TTC549 (cell line): ENCODE results near the gene RBM23.
"Not testable (repeated sequence)": the region's sequence is repeated elsewhere in the genome, so short reads cannot be mapped to it uniquely, and the experiment has no call there.

ENCODE experiments used
- FAIRE-seq: peaks from 2 replicates; lab custom pipeline; 2012; peaks lifted over from hg19 to GRCh38; lab: Jason Lieb, UNC

The RBM23 gene

DNA sequence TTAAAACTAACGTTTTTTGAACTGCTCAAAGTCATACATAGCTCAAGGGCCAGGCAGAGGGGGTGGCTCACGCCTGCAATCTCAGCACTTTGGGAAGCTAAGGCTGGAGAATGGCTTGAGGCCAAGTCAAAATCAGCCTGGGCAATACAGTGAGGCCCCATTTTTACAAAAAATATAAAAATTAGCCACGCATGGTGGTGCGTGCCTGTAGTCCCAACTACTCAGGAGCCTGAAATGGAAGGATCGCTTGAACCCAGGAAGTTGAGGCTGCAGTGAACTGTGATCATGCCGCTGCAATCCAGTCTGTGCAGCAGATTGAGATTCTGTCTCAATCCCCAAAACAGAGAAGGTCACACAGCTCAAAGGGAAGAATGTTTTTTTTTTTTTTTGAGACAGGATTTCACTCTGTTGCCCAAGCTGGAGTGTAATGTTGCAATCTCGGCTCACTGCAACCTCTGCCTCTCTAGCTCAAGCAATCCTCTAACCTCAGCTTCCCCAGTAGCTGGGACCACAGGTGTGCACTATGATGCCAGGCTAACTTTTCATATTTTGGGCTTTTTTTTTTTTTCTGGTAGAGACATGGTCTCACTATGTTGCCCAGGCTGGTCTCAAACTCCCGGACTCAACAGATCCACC lies 2.9 kb downstream of the RBM23 start:
- no peak for FAIRE-seq

DNA sequence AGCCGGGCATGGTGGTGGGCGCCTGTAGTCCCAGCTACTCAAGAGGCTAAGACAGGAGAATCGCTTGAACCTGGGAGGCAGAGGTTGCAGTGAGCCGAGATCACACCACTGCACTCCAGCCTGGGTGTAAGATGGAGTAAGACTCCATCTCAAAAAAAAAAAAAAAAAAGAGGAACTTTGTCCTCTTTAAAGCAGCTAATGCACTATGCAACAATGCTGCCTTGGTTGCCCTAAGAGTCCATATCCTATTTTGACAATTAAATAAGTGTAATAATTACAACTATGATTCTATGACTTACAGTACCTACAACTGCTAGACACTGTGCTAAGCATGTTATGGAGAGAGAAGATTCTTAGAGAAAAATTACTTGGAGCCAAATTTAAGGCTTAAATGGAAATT lies 4.1 kb downstream of the RBM23 start:
- not testable (repeated sequence) for FAIRE-seq

DNA sequence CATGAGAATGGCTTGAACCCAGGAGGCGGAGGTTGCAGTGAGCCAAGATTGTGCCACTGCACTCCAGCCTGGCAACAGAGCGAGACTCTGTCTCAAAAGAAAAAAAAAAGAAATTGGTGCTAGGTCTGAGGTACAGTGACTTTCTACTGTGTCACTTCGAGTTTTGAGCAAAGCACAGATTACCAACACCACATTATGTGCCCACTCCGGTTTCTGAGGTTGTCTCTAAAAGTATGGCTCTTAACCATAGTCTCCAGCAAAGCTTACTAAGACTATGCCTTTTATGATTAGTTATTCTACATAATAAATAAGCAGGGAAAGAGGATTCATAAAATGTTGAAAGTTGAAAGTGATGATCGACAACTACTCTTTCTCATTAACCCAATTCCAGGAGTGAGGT lies 8.0 kb downstream of the RBM23 start:
- no peak for FAIRE-seq

DNA sequence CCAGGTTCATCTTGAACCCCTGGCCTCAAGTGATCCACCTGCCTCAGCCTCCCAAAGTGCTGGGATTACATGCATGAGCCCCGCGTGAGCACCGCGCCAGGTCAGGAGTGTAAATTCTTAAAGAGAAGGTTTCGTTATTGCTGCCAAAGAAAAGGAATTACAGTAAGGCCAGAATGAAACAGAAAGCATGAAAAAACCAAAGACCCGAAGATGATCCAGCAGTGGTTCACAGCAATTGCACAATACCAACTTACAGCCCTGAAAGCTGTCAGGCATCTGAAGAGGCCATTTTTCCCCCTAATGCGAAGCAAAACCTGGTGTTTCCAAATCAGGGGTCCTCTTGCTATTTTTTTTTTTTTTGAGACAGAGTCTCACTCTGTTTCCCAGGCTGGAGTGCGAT lies 10.3 kb downstream of the RBM23 start:
- FAIRE-seq = no peak

DNA sequence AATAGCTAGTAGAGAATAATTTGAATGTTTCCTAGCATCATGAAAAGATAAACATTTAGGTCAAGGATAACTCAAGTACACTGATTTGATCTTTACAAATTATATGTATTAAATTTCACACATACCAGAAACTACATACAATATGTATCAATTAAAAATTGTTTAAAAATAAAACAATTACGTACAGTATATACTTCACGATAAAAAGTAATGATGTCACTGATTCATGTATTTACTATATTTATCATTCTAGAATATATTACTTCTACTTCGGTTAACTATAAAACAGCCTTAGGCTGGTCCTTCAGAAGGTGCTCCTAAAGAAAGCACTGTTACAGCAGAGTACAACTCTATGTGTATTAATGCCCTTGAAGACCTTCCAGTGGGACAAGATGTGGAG lies 11.5 kb downstream of the RBM23 start:
- FAIRE-seq = no peak

DNA sequence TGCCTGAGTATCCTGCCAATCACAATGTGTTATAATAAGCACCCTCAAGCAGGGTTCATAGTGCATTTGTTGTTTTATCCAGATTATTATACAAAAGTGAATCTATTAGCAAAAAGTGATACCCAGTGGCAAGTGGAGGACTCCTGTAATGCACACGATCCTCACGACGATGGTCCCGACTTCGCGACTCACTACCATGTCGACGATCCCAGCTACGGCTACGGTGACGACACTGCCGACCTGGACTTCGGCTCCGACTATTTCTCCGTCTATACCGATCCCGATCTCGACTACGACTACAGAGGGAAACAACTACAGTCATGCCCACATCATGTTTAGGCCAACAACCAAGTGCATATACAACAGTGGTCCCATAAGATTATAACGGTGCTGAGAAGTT lies 12.9 kb downstream of the RBM23 start:
- no peak for FAIRE-seq

DNA sequence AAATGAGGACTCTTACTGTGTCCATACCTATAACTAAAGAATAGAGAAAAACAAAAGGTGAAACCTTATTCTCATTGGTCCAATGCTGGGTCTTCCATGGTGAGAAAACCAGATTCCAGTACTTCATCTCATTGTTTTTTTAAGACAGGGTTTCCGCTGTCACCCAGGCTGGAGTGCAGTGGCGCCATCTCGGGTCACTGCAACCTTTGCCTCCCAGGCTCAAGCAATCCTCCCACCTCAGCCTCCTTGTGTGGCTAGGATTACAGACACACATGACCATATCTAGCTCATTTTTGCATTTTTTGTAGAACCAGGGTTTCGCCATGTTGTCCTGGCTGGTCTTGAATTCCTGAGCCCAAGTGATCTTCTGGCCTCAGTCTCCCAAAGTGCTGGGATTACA lies 13.3 kb downstream of the RBM23 start:
- no peak for FAIRE-seq

DNA sequence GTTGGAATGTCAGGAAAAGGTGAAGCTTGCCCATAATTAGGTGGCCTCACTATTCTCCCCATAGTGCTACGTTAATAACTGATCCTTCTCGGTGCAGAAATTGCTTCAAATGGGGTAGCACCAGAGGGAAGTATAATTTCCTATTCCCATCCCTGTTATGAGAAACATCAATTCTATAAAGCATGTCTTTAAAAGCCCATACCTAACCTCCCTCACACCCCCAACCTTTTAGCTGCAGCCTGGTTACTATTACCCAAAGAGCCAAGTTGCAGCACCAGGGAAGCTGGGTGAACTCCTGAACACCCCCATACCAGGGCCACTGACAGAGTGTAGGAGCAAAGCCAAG lies 15.2 kb downstream of the RBM23 start:
- no peak for FAIRE-seq

DNA sequence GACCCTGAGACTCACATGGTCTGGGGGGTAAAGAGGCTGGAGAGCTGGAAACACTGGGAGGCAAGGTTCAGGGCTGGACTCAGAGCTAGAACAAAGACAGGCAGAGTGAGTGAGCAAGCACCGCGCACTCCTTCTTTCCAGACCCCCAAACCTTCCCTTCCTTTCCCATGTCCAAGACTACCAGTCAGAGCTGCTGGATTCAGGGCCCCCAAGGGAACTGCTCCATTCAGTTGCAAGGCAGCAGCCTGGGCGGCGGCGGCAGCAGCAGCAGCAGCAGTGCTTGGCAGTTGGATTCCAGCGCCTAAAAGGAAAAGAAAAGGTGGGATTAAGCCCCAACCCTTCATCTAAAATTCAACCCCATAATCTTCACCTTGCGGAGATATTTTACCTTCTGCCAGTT lies 17.1 kb downstream of the RBM23 start:
- no peak for FAIRE-seq

DNA sequence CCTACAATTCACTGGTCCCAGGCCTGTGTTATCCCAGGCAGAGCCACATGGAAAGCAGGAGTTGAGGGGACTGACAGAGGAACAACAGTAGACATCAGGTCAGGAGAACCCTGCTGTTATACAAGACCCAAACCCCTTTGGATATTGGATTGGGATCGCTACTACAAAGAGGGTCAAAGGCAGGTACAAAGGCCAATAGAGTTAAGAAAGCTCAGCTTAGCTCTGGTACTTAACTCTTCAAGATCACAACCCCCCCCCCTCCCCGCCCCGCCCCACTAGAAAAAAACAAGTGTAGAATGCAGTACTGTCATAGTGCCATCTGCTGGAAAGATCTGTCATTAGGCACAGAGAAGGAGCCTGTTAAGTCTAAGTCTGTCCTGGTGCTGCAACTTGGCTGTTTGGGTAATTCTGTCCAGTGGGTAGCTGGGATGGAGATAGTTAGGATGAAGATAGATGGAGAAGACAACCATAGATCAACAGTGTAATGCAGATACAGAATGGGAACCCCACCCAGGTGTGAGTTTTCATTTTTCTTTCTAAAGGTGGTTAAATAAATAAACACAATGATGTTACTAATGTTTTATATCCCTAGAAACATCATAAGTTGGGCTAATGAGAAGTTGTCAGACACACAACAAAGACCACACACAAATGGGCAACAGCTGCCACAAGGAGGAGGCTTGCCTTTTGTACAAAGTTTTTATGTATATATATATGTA lies 18.7 kb downstream of the RBM23 start:
- no peak for FAIRE-seq

DNA sequence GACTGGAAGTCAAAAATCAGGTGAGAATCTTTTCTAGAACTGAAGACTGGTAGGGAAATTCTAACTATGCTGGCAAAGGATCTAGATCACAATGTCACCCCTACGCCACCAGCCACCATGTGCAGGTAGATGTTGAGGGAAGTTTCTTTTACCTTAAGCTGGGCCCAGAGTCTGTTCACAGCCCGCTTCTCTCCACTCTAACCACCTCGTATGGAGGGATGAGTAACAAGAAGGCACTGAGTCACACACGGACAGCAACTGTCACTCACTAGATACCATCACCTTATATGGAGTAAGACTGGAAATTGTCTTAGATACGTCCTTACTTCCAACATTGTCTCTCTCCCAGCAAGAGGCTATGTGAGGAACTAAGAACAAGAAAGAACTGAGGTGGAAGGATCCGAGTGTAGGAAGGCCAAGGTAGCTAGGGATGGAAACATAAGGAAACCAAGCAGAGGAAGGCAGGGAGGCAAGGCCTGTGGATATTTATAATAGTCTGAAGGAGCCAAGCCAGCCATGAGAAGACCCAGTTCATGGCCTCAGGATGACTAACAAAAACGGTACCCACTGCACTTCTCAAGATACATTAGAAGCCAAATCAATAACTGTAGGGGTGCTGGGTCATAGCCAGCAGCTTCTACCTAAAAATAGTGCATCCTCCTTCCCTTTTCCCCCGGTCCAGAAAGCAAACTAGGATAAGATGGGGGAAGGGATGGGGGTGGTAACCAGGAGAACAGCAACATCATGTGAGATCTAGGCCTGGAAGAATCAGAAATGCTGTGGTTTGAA lies 20.5 kb downstream of the RBM23 start:
- no peak for FAIRE-seq

DNA sequence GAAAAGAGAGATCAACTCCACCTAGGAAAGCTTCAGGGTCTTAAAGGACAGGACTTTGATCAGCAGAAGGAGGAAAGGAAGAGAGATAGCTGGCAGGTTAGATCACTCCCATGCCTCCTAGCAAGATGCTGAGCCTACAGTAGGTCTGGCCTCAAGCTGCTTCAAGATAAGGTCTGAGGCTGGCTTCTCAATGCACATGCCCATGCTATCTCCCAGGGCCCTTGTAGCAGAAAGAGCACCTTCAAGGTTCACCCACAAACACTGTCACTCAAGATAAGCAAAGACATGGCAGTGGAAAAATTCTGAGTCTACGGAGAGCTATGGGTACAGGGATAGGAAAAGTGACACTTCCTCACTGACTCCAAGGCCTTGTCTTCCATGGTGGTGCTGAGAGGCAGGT lies 21.6 kb downstream of the RBM23 start:
- no peak for FAIRE-seq

DNA sequence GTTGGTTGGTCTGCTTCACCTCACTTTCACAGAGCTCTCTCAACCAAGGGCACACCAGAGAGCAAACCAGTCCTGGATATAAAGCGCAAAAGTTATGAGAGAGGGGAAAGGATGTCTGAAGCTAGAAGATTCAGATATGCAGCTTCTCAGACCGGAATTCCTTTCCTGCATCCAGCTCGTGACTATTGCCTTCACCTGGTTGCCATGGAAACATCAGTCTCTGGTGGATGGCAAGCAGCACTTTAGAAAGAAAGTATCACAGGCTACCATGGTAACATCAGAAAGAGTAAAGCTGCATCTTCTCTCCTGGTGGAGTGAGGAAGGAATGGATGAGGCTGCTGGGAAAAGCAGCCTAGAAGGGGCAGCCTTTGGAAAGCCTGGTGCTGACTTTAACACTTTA lies 22.2 kb downstream of the RBM23 start:
- FAIRE-seq = no peak

DNA sequence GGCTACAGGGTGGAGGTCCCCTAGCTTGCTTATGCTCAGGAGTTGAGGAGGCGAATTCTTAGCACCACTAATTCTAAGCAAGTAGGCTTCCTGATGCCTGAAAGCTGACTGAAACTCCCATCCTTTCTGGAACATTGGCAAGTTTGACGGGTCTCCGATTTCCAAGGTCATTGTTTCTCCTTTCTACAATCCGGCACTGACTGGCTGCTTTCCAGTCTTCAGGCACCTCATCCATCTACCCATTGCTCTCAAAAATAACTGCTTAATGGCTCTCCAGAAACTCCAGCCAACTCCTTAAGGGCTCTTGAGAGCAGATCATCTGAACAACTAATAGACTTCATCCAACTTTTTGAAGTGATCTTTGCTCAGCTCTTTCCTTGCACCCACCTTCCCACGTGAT lies 22.6 kb downstream of the RBM23 start:
- FAIRE-seq = no peak

DNA sequence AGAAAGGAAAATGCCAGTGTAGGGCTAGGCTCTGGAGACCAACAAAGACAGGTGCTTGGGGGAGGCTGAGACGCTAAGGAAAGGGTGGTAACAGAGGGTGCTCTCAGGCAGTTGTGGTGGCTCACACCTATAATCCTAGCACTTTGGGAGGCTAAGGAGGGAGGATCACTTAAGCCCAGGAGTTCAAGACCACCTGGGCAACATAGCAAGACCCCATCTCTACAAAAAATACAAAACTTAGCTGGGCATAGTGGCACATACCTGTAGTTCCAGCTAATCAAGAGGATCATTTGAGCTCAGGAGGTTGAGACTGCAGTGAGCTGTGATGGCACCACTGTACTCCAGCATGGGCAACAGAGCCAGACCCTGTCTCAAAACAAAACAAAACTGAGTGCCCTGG lies 23.5 kb downstream of the RBM23 start:
- no peak for FAIRE-seq

DNA sequence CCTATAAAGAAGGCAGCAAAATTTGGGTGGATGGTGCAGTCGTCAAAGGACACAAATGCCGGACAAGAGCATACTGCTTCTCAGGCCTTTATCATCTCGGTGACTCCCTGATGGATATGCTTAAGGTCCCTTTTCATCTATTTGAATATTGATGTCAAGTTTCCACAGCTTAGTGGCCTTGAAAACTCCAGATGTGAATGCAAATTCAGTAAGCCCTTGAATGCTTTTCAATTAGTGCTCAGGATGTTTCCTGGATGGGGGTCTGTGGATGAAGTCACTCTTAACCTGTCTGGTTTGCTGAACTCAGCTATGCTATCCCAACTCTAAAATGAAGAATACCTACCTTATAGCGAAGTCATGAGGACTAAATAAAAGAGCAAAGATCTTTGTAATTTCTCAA lies 25.2 kb downstream of the RBM23 start:
- no peak for FAIRE-seq

DNA sequence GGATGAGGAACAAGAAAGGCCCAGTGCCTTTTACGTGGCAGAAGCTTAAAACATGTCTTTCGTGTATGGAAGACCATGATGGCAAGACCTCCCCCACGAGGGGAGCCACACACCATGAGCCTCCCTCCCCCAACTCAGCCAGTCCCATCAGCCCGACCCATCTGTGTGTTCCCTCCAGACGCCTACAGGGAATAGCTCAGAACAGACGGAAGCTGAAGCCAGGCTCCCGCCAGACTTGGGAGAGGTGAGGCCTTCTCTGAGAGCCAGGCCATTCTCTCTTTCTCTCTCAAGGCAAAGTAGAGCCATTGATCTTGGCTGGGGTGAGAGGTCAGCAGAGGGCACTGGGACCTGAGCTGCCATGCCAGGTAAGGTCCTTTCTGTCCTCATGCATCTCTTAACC lies 26.5 kb downstream of the RBM23 start:
- FAIRE-seq = no peak

DNA sequence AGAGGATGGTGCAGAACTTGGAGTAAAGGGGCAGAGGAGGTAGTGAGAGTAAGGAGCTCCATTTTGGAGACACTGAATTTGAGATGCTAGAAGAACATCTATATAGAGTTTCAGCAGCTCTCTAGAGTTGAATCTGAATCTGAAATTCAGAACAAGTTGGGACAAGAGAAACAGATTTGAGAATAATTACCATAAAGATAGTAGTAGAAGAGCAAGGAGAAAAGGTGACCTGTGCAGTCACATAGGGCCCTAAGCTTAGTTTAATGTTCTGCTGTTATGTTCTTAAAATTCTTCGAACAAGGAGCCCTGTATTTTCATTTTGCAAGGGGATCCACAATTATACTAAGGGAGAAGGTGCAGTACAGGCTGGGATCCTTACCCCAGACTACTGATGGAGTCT lies 28.5 kb downstream of the RBM23 start:
- no peak for FAIRE-seq

DNA sequence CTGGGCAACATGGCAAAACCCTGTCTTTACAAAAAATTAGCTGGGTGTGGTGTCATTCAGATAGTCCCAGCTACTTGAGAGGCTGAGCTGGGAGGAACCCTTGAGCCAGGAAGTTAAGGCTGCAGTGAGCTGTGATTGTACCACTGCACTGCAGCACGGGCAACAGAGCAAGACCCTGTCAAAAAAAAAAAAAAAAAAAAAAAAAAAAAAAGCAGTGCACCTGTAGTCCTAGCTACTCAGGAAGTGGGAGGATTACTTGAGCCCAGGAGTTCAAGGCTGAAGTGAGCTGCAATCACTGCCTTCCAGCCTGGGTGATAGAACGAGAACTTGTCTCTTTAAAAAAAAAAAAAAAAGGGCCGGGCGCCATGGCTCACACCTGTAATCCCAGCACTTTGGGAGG lies 30.3 kb downstream of the RBM23 start:
- FAIRE-seq = no peak

DNA sequence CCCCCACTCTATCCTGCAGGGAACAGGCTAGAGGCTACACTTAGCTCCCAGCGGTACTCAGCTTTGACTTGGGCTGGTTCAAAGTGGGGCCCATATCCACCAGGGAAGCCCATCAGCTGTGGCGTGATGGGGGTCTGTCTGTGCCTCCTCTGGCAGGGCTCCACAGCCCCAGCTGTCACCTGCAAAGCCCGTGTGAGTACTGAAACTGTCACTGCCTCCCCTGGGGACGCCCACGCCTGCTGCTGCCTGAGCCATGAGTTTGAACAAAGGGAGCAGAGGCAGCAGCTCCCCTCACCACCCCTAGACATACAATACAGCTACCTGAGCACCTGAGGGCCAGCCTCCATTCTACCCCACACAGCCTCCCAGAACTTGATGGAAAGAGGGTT lies 31.0 kb downstream of the RBM23 start:
- FAIRE-seq = no peak

DNA sequence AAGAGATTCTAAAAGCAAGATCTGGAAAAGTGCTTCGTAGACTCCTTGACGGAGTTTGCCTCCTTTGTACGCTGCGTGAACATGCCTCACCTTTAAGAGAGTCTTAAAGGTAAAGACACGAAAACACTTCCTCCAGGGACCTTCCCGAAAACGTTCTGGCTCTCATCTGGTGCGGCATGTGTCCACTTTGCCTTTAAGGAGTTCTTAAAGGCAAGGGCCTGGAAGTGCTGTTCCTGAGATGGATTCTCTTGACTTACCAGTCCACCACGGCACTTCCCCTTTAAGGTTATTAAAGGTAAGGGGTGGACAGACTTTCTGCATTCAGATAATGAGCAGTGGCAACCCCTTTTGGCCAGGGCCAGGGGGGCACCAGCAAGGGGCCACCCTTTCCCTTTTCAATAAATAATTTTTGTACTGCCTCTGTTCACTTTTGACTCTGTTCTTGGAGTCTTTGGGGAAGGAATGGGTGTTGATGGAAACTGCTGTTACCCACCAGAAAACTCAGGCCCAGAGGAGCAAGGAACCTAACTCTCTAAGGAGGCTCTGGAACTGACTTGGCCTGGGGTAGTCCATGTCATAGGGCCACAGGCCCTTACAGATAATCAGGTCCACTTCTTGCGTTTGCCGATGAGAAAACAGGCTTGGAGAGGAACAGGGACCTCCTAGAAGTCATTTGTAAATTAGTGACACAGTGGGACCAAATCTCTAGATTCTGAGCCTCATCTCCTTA lies 31.5 kb downstream of the RBM23 start:
- no peak for FAIRE-seq

DNA sequence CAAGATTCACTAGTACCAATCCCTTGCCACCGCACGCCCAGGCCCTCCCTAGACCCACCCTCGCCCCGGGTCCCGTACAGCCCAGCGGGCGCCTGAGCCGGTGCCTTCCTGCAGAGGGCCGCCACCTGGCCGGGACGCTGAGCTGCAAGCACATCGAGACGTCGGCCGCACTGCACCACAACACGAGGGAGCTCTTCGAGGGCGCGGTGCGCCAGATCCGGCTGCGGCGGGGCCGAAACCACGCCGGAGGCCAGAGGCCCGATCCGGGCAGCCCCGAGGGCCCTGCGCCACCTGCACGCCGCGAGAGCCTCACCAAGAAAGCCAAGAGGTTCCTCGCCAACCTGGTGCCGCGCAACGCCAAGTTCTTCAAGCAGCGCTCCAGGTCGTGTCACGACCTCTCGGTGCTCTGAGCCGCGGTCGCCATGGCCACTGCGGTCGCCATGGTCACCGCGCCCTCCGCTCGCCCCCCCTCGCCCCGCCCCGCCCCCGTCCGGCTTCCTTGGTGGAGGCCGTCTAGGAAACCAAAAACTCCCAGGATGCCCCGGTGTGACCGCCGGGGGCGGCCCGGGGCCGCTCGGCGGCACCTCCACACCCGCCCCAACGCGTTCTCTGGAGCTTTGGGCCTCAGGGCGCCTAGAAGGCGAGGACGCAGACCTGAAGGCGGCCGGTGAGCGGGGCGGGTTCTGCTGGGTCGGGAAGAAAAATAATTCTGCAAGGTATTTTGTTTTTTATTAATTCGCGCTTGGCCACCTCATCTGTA lies 32.3 kb downstream of the RBM23 start:
- FAIRE-seq = no peak
